ENCODE measurements around the gene FKBP8.

DNA sequence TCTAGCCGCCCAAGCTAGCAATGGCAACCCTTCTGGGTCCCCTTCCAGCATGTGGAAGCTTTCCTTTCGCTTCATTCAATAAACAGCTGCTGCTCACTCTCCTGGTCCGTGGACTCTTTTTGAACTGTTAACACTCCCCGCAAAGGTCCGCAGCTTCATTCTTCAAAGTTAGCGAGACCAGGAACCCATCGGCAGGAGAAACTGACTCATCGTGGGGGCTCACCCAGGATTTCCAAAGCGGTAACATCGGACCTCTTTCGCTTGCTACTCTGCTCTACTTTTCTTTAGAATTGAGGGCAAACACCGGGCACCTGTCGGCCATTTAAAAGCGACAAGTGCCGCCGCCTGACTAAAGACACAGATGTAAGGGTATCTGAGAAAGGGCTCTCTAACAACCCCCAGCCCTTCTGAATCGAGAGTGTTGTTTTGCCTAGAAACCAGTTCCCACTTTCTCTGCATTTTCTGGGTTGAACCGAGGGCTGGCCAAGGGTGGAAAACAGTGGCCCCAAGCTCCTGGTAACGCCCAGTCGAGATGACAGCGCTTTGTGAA lies 34.1 kb upstream of the FKBP8 start:
- TF ChIP-seq, protein P1, sequence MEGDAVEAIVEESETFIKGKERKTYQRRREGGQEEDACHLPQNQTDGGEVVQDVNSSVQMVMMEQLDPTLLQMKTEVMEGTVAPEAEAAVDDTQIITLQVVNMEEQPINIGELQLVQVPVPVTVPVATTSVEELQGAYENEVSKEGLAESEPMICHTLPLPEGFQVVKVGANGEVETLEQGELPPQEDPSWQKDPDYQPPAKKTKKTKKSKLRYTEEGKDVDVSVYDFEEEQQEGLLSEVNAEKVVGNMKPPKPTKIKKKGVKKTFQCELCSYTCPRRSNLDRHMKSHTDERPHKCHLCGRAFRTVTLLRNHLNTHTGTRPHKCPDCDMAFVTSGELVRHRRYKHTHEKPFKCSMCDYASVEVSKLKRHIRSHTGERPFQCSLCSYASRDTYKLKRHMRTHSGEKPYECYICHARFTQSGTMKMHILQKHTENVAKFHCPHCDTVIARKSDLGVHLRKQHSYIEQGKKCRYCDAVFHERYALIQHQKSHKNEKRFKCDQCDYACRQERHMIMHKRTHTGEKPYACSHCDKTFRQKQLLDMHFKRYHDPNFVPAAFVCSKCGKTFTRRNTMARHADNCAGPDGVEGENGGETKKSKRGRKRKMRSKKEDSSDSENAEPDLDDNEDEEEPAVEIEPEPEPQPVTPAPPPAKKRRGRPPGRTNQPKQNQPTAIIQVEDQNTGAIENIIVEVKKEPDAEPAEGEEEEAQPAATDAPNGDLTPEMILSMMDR (IDR thresholded peaks at IDR 0.05), result no peak
- TF ChIP-seq POLR2A (IDR thresholded peaks at IDR 0.05), result no peak
- no peak for TF ChIP-seq EP300 (IDR thresholded peaks at IDR 0.05; ENCODE audit: low read depth)

Data from transverse colon (tissue), 3 donors.